ENCODE data around the gene SMARCC1.

SMARCC1 gene

GRCh38 chr3:47629770-47630169 is 151.9 kb downstream of the SMARCC1 start:
- no peak for DNase-seq

GRCh38 chr3:47628426-47628825 is 153.3 kb downstream of the SMARCC1 start:
- DNase-seq, result no peak

GRCh38 chr3:47622671-47623461 is 158.8 kb downstream of the SMARCC1 start:
- DNase-seq, result no peak

GRCh38 chr3:47617086-47618010 is 164.3 kb downstream of the SMARCC1 start:
- no peak for DNase-seq

- DNase-seq, result no peak
Observed at GRCh38 chr3:47614788-47615187, 166.9 kb downstream of the SMARCC1 start.

- no peak for DNase-seq
Observed at GRCh38 chr3:47613722-47614121, 168.0 kb downstream of the SMARCC1 start.

GRCh38 chr3:47612879-47613278 is 168.8 kb downstream of the SMARCC1 start:
- no peak for DNase-seq

- no peak for DNase-seq
Observed at GRCh38 chr3:47612178-47612577, 169.5 kb downstream of the SMARCC1 start.

GRCh38 chr3:47611576-47611975 is 170.1 kb downstream of the SMARCC1 start:
- DNase-seq, result no peak

GRCh38 chr3:47610583-47610982 is 171.1 kb downstream of the SMARCC1 start:
- DNase-seq, result no peak

- no peak for DNase-seq
Observed at GRCh38 chr3:47607335-47607734, 174.4 kb downstream of the SMARCC1 start.

GRCh38 chr3:47606165-47606564 is 175.5 kb downstream of the SMARCC1 start:
- no peak for DNase-seq

- DNase-seq, result no peak
Observed at GRCh38 chr3:47605652-47606051, 176.0 kb downstream of the SMARCC1 start.

GRCh38 chr3:47604145-47604544 is 177.5 kb downstream of the SMARCC1 start:
- no peak for DNase-seq

GRCh38 chr3:47603332-47603731 is 178.4 kb downstream of the SMARCC1 start:
- no peak for DNase-seq

- DNase-seq, result no peak
Observed at GRCh38 chr3:47601281-47601680, 180.4 kb downstream of the SMARCC1 start.

- DNase-seq, result no peak
Observed at GRCh38 chr3:47594792-47595191, 186.9 kb downstream of the SMARCC1 start.

GRCh38 chr3:47592066-47592795 is 189.5 kb downstream of the SMARCC1 start:
- no peak for DNase-seq

- DNase-seq, result no peak
Observed at GRCh38 chr3:47590216-47590615, 191.5 kb downstream of the SMARCC1 start.

GRCh38 chr3:47588587-47588986 is 193.1 kb downstream of the SMARCC1 start:
- DNase-seq, result no peak

- DNase-seq, result no peak
Observed at GRCh38 chr3:47588053-47588452, 193.6 kb downstream of the SMARCC1 start.

GRCh38 chr3:47586746-47587145 is 194.9 kb downstream of the SMARCC1 start:
- no peak for DNase-seq

All from activated CD4-positive, alpha-beta T cell treated with anti-CD3 and anti-CD28 coated beads, Interleukin-10, Interleukin-2, amounts not matched to agents 100 ng/mL and 50 ng/mL, durations not matched to agents 16 hours and 8 hours (primary cell).